ENCODE measurements around the gene RAB21. TPM values are rescaled to one million over a fixed set of nuclear protein-coding genes. Genes with fewer than 3 reads are reported as not detected.
"Not testable (repeated sequence)": the region's sequence is repeated elsewhere in the genome, so short reads cannot be mapped to it uniquely, and the experiment has no call there.

The RAB21 gene
- total RNA-seq, 1 donor from 2014 or later: 66.1 TPM

GRCh38 chr12:71804505-71804904 is 49.8 kb downstream of the RAB21 start:
- no peak overlapping the region for H3K4me3 Mint-ChIP-seq (ENCODE audit: unreplicated experiment)
- no peaks in the 10 kb centered on the region for H3K4me1 Mint-ChIP-seq (ENCODE audit: low read depth, unreplicated experiment)
- no peak for TF ChIP-seq CTCF (IDR thresholded peaks at IDR 0.05; ENCODE audit: partially characterized antibody, unreplicated experiment)
- H3K27ac Mint-ChIP-seq (ENCODE audit: unreplicated experiment): no peak overlapping the region
- no peaks in the 10 kb centered on the region for H3K27me3 Mint-ChIP-seq (ENCODE audit: unreplicated experiment)
- H3K36me3 Mint-ChIP-seq (ENCODE audit: unreplicated experiment): no peaks in the 10 kb centered on the region
- H3K9me3 Mint-ChIP-seq (ENCODE audit: unreplicated experiment): no peaks in the 10 kb centered on the region
- DNase-seq: no peak

GRCh38 chr12:71810921-71811320 is 56.3 kb downstream of the RAB21 start:
- H3K27me3 Mint-ChIP-seq (ENCODE audit: unreplicated experiment): no peaks in the 10 kb centered on the region
- DNase-seq: no peak
- H3K27ac Mint-ChIP-seq (ENCODE audit: unreplicated experiment): no peak overlapping the region

GRCh38 chr12:71815242-71815641 is 60.6 kb downstream of the RAB21 start:
- H3K36me3 Mint-ChIP-seq (ENCODE audit: unreplicated experiment); H3K27me3 Mint-ChIP-seq (ENCODE audit: unreplicated experiment); H3K9me3 Mint-ChIP-seq (ENCODE audit: unreplicated experiment); H3K4me1 Mint-ChIP-seq (ENCODE audit: low read depth, unreplicated experiment); DNase-seq; H3K27ac Mint-ChIP-seq (ENCODE audit: unreplicated experiment); H3K4me3 Mint-ChIP-seq (ENCODE audit: unreplicated experiment): not testable (repeated sequence)

More at GRCh38 chr12:71810921-71811320, 56.3 kb downstream of the RAB21 start:
- no peak overlapping the region for H3K4me3 Mint-ChIP-seq (ENCODE audit: unreplicated experiment)
- no peaks in the 10 kb centered on the region for H3K4me1 Mint-ChIP-seq (ENCODE audit: low read depth, unreplicated experiment)
- H3K9me3 Mint-ChIP-seq (ENCODE audit: unreplicated experiment): no peaks in the 10 kb centered on the region
- no peaks in the 10 kb centered on the region for H3K36me3 Mint-ChIP-seq (ENCODE audit: unreplicated experiment)
- TF ChIP-seq CTCF (IDR thresholded peaks at IDR 0.05; ENCODE audit: partially characterized antibody, unreplicated experiment): no peak

GRCh38 chr12:71822088-71822487 is 67.4 kb downstream of the RAB21 start:
- H3K27me3 Mint-ChIP-seq (ENCODE audit: unreplicated experiment); H3K4me1 Mint-ChIP-seq (ENCODE audit: low read depth, unreplicated experiment); H3K27ac Mint-ChIP-seq (ENCODE audit: unreplicated experiment); H3K36me3 Mint-ChIP-seq (ENCODE audit: unreplicated experiment); H3K4me3 Mint-ChIP-seq (ENCODE audit: unreplicated experiment); H3K9me3 Mint-ChIP-seq (ENCODE audit: unreplicated experiment); DNase-seq: not testable (repeated sequence)

GRCh38 chr12:71828813-71829212 is 74.2 kb downstream of the RAB21 start:
- TF ChIP-seq CTCF (IDR thresholded peaks at IDR 0.05; ENCODE audit: partially characterized antibody, unreplicated experiment): no peak
- Mint-ChIP-seq H3K27ac (ENCODE audit: unreplicated experiment) (no peak overlapping the region), H3K27me3 (ENCODE audit: unreplicated experiment) (no peaks in the 10 kb centered on the region), H3K36me3 (ENCODE audit: unreplicated experiment) (no peaks in the 10 kb centered on the region), H3K9me3 (ENCODE audit: unreplicated experiment) (no peaks in the 10 kb centered on the region), H3K4me1 (ENCODE audit: low read depth, unreplicated experiment) (no peaks in the 10 kb centered on the region), H3K4me3 (ENCODE audit: unreplicated experiment) (no peak overlapping the region)
- DNase-seq: no peak

- H3K4me3 Mint-ChIP-seq (ENCODE audit: unreplicated experiment): no peak overlapping the region
- H3K9me3 Mint-ChIP-seq (ENCODE audit: unreplicated experiment): peaks cover 4% of the 10 kb centered on the region
- no peak for TF ChIP-seq CTCF (IDR thresholded peaks at IDR 0.05; ENCODE audit: partially characterized antibody, unreplicated experiment)
- no peak overlapping the region for H3K27ac Mint-ChIP-seq (ENCODE audit: unreplicated experiment)
- no peak for DNase-seq
- no peaks in the 10 kb centered on the region for H3K36me3 Mint-ChIP-seq (ENCODE audit: unreplicated experiment)
- H3K4me1 Mint-ChIP-seq (ENCODE audit: low read depth, unreplicated experiment): peaks cover 6% of the 10 kb centered on the region
- no peaks in the 10 kb centered on the region for H3K27me3 Mint-ChIP-seq (ENCODE audit: unreplicated experiment)
These were observed 82.7 kb downstream of the RAB21 start for GRCh38 chr12:71837356-71837755.

Measured in glutamatergic neuron (in vitro differentiated cells).